Endothelial cell of umbilical vein (primary cell): ENCODE results near the gene ZMYM5. TPM values are rescaled to one million over a fixed set of nuclear protein-coding genes. Genes with fewer than 3 reads are reported as not detected.

Source experiments
- BruUV-seq: library from RNA; stranded (reverse); fragments of 400-500 nt; replicated peaks from 2 replicates; lab custom pipeline; 2021; lab: Mats Ljungman, UMichigan
- CTCF ChIA-PET: fragments of 300-600, 350-600 bp; sonication (Branson Sonifier 250); formaldehyde crosslinking; loops from one replicate; lab custom pipeline; 2021; ENCODE audit warnings: antibody characterized with exemption, inconsistent platforms; lab: Charles Lee
- POLR2A ChIA-PET: fragments of 300-600, 350-600 bp; sonication (Branson Sonifier 250); formaldehyde crosslinking; loops from one replicate; lab custom pipeline; 2021; ENCODE audit warnings: antibody characterized with exemption, inconsistent platforms; lab: Charles Lee
- DNase-seq: peaks from one replicate; pipeline ENCODE4 v3.0.0-alpha.2; 2011; ENCODE audit warnings: low read depth, low spot score
- FAIRE-seq: peaks from 2 replicates; lab custom pipeline; 2011; peaks lifted over from hg19 to GRCh38; lab: Jason Lieb, UNC
- H2AFZ ChIP-seq: 2 replicates; pipeline ENCODE4 v1.6.0; 2012; ENCODE audit warnings: low read depth, low read length, control low read depth, inconsistent platforms
- H3K27ac ChIP-seq: 2 replicates; pipeline ENCODE4 v1.5.1; 2011; ENCODE audit warnings: low read depth, mild to moderate bottlenecking, control low read depth, low read length, moderate library complexity; ENCODE audit not compliant: insufficient read depth
- H3K27me3 ChIP-seq, 2 experiments: 2 replicates each; pipeline versions ENCODE4 v1.6.0 to v1.6.1; 2011; ENCODE audit warnings: low read length in 2 of 2, mixed read lengths in 1 of 2; ENCODE audit not compliant: control insufficient read depth in 2 of 2, insufficient read depth in 2 of 2
- H3K36me3 ChIP-seq, 2 experiments: 2 replicates in 1 of 2; 3 replicates in 1 of 2; pipeline ENCODE4 v1.5.1; 2011; ENCODE audit warnings: low read length in 2 of 2, mild to moderate bottlenecking in 1 of 2, moderate library complexity in 1 of 2; ENCODE audit not compliant: control insufficient read depth in 2 of 2, insufficient read depth in 2 of 2; ENCODE audit errors: extremely low read depth in 1 of 2
- H3K4me1 ChIP-seq: 3 replicates; pipeline ENCODE4 v1.5.1; 2011; ENCODE audit warnings: mild to moderate bottlenecking, low read length; ENCODE audit not compliant: control insufficient read depth, insufficient read depth; ENCODE audit errors: extremely low read depth
- H3K4me2 ChIP-seq: 2 replicates; pipeline ENCODE4 v1.6.1; 2011; ENCODE audit warnings: low read length, control low read depth, mixed read lengths; ENCODE audit not compliant: insufficient read depth
- H3K4me3 ChIP-seq, 3 experiments: fragments of 200-600 bp in 1 of 3; sonication (generic), shearing (Covaris generic) in 1 of 3; replicated peaks in 1 of 3; 2 replicates each; pipeline ENCODE4 v1.5.1; 2011 to 2016; ENCODE audit warnings: control low read depth in 3 of 3, low read length in 3 of 3, mild to moderate bottlenecking in 2 of 3, inconsistent platforms in 1 of 3, low read depth in 1 of 3, moderate library complexity in 1 of 3; ENCODE audit not compliant: insufficient read depth in 1 of 3
- H3K79me2 ChIP-seq: 2 replicates; pipeline ENCODE4 v1.6.0; 2012; ENCODE audit warnings: low read length, inconsistent platforms; ENCODE audit not compliant: control insufficient read depth, insufficient read depth
- H3K9ac ChIP-seq: replicated peaks from 2 replicates; pipeline ENCODE3; 2011; ENCODE audit warnings: low read length, control low read depth; ENCODE audit not compliant: insufficient read depth; ENCODE audit errors: extremely low read depth
- H3K9me1 ChIP-seq: replicated peaks from 3 replicates; pipeline ENCODE4 v1.6.0; 2011; ENCODE audit warnings: mild to moderate bottlenecking, low read length; ENCODE audit not compliant: control insufficient read depth, insufficient read depth; ENCODE audit errors: extremely low read depth
- H3K9me3 ChIP-seq: replicated peaks from 2 replicates; pipeline ENCODE4 v1.5.1; 2012; ENCODE audit warnings: low read length, inconsistent platforms; ENCODE audit not compliant: control insufficient read depth, insufficient read depth
- H4K20me1 ChIP-seq: replicated peaks from 2 replicates; pipeline ENCODE3; 2011; ENCODE audit warnings: mild to moderate bottlenecking, low read length; ENCODE audit not compliant: control insufficient read depth, insufficient read depth; ENCODE audit errors: extremely low read depth
- EZH2 ChIP-seq: IDR thresholded peaks from 2 replicates; pipeline ENCODE4 v1.6.1; 2012; ENCODE audit warnings: borderline replicate concordance, low read depth, mild to moderate bottlenecking, moderate library complexity, low read length, inconsistent platforms; ENCODE audit not compliant: severe bottlenecking
- FOS ChIP-seq: IDR thresholded peaks from 2 replicates; pipeline ENCODE4 v1.6.1; 2011; ENCODE audit warnings: mild to moderate bottlenecking, low read length, moderate library complexity, borderline replicate concordance; ENCODE audit not compliant: insufficient read depth
- GATA2 ChIP-seq: IDR thresholded peaks from 2 replicates; pipeline ENCODE4 v1.7.0; 2011; ENCODE audit warnings: low read depth, mild to moderate bottlenecking, moderate library complexity, mixed read lengths, low read length; ENCODE audit not compliant: insufficient read length, insufficient read depth
- JUN ChIP-seq: IDR thresholded peaks from 2 replicates; pipeline ENCODE4 v1.6.1; 2011; ENCODE audit warnings: borderline replicate concordance, low read depth; ENCODE audit not compliant: insufficient read length, insufficient read depth
- MYC ChIP-seq: IDR thresholded peaks from one replicate; pipeline ENCODE4 v1.6.1; 2011; ENCODE audit warnings: mild to moderate bottlenecking, low read depth, low read length
- POLR2A ChIP-seq: IDR thresholded peaks from 2 replicates; pipeline ENCODE4 v1.6.1; 2012; ENCODE audit warnings: low read depth, mild to moderate bottlenecking, control low read depth, low read length
- POLR2AphosphoS5 ChIP-seq: IDR thresholded peaks from 2 replicates; pipeline ENCODE4 v1.6.1; 2012; ENCODE audit warnings: low read depth, mild to moderate bottlenecking, control low read depth, low read length, moderate library complexity; ENCODE audit not compliant: insufficient read depth
- dilution Hi-C: fragments of 300-500 bp; cut with MboI; formaldehyde crosslinking; loops from one replicate; pipeline ENCODE4 v1.15.0; 2019; ENCODE audit warnings: low sequenced_read_pairs; ENCODE audit not compliant: extremely low pct_ligation_motif_present
- intact Hi-C: fragments of 100-400 bp; cut with micrococcal nuclease; formaldehyde crosslinking; loops from one replicate; pipeline ENCODE4 v1.10.0; 2022
- polyA plus RNA-seq, 4 experiments: library from polyadenylated mRNA; depleted of rRNA in 3 of 4; stranded (reverse) in 3 of 4; unstranded in 1 of 4; fragments of >200 nt; gene quantifications; 2 replicates each; pipeline versions ENCODE4 v1.2.1 to v1.2.3, GENCODE V29; 2011 to 2012; ENCODE audit warnings: missing spikeins in 1 of 4
- total RNA-seq: library from RNA; stranded (reverse); gene quantifications from 2 replicates; pipeline ENCODE4 v1.2.3, GENCODE V29; 2021
- TF ChIP-seq, protein P1 (sequence below): IDR thresholded peaks from 2 replicates; pipeline ENCODE4 v1.6.1; 2011; ENCODE audit not compliant: insufficient read depth, insufficient read length
- TF ChIP-seq, protein P2 (sequence below), 2 donors: IDR thresholded peaks; 1 replicate in 1 of 2; 2 replicates in 1 of 2; pipeline ENCODE4 v1.5.1; 2011; ENCODE audit warnings: low read length in 2 of 2, mild to moderate bottlenecking in 2 of 2, moderate library complexity in 2 of 2, control low read depth in 1 of 2, inconsistent platforms in 1 of 2, low read depth in 1 of 2; ENCODE audit not compliant: insufficient read depth in 1 of 2; ENCODE audit errors: extremely low read depth in 1 of 2

Gene ZMYM5
- total and polyA plus RNA-seq, 2 donors (not counting 3 experiments of a cell fraction or from before 2014, with no cell fraction given), result 4.9 to 10.1 TPM

DNA sequence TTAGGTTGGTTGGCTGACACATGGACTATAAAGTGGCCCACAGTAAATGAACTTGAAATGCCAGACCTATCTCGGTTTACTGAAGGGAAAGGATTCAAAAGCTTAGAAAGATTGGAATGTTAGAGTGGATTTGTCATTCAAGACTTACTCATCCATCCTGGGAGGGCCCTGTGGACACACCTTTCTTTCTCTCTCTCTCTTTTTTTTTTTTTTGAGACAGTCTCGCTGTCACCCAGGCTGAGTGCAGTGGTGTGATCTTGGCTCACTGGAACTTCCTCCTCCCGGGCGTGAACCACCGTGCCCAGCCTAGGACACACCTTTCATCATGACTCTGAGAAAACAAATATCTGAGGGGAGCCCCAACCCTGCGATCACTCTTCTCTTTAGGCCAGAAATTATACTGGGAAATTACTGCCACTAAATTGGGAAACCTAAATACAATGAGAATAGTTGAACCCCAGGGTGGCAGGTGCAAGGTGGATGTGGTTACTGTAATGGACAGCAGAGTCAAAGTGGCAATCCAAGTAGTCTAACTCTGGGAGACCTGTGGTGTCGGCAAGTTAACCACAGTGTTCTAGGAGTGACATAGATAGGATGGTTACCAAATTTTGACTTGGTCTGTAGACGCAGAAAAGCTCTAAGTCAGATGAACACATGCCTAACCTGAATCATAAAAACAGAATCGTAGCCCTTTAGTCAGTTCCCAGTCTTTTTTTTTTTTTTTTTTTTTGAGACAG, 47.1 kb upstream of the ZMYM5 start:
- FAIRE-seq (no peak), DNase-seq (no peak)
- Histone ChIP-seq H3K9ac (no peak overlapping the region), H3K4me2 (no peak overlapping the region), H3K79me2 (no peaks in the 10 kb centered on the region), H3K9me1 (no peaks in the 10 kb centered on the region), H3K4me3 (no peak overlapping the region), H3K4me1 (no peaks in the 10 kb centered on the region), H3K36me3 (no peaks in the 10 kb centered on the region), H3K9me3 (no peaks in the 10 kb centered on the region), H3K27me3 (peaks cover 0 to 5% of the 10 kb centered on the region in 2 experiments), H3K27ac (no peak overlapping the region), H2AFZ (no peak overlapping the region), H4K20me1 (no peaks in the 10 kb centered on the region)
- TF ChIP-seq GATA2, result no peak
- TF ChIP-seq, protein P1, sequence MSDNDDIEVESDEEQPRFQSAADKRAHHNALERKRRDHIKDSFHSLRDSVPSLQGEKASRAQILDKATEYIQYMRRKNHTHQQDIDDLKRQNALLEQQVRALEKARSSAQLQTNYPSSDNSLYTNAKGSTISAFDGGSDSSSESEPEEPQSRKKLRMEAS, result no peak
- no peak for TF ChIP-seq JUN
- no peak for TF ChIP-seq POLR2A
- intact Hi-C loops (no loop called here), dilution Hi-C loops (no loop called here)
- ChIA-PET CTCF (interaction anchor here (0.6 kb wide), 1 partner anchor 355 kb away, joined by 3 read pairs; no protein-coding TSS in a partner anchor), POLR2A (no interaction called here)
- no TSS peak for BruUV-seq

DNA sequence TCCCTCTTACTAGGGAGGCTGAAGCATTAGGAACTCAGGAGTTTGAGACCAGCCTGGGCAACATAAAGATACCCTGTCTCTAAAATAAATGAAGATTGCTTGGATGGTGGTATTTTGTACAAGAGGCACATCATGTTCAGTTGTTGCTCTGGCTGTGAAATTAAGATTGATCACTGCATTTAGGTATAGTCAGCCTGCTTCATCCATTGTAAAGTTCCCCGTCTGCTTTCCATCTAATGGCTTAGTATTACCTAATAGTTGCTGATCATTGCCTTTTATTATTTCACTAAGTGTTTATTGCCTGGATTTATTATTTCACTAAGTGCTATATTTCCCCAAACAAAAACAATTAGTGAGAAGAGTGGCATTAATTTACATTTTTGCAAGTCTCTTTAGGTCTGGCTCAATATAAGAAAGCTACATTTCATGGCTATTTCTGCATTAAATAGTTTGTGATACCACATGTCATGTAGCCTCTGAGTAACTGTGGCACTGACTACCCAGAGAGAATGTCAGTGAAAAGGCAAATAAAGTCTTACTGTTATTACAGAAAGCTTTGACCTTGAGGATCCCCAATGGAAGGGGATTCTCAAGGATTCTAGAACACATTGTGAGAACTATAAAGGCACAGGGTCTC, 45.0 kb upstream of the ZMYM5 start:
- no peaks in the 10 kb centered on the region for H3K36me3 ChIP-seq
- no peaks in the 10 kb centered on the region for H3K79me2 ChIP-seq
- no peak overlapping the region for H3K9ac ChIP-seq
- H3K27ac ChIP-seq, result no peak overlapping the region
- dilution Hi-C loops (no loop called here), intact Hi-C loops (no loop called here)
- no peak for DNase-seq
- H3K9me3 ChIP-seq, result no peaks in the 10 kb centered on the region
- CTCF ChIA-PET, result no interaction called here
- no peak for FAIRE-seq
- H3K9me1 ChIP-seq, result no peaks in the 10 kb centered on the region
- no peak overlapping the region for H3K4me3 ChIP-seq
- no peaks in the 10 kb centered on the region for H3K4me1 ChIP-seq
- no peak overlapping the region for H2AFZ ChIP-seq
- no TSS peak for BruUV-seq
- no peaks in the 10 kb centered on the region for H4K20me1 ChIP-seq
- POLR2A ChIA-PET, result no interaction called here
- TF ChIP-seq, protein P2, sequence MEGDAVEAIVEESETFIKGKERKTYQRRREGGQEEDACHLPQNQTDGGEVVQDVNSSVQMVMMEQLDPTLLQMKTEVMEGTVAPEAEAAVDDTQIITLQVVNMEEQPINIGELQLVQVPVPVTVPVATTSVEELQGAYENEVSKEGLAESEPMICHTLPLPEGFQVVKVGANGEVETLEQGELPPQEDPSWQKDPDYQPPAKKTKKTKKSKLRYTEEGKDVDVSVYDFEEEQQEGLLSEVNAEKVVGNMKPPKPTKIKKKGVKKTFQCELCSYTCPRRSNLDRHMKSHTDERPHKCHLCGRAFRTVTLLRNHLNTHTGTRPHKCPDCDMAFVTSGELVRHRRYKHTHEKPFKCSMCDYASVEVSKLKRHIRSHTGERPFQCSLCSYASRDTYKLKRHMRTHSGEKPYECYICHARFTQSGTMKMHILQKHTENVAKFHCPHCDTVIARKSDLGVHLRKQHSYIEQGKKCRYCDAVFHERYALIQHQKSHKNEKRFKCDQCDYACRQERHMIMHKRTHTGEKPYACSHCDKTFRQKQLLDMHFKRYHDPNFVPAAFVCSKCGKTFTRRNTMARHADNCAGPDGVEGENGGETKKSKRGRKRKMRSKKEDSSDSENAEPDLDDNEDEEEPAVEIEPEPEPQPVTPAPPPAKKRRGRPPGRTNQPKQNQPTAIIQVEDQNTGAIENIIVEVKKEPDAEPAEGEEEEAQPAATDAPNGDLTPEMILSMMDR (IDR thresholded peaks at IDR 0.05; ENCODE audit: extremely low read depth in 1 of 2, insufficient read depth in 1 of 2, low read depth in 1 of 2, low read length in 2 of 2), result no peak
- no peak for TF ChIP-seq FOS
- TF ChIP-seq GATA2, result no peak
- no peak for TF ChIP-seq EZH2
- TF ChIP-seq MYC, result no peak
- no peak for TF ChIP-seq POLR2A
- TF ChIP-seq JUN, result no peak
- TF ChIP-seq POLR2AphosphoS5, result no peak
- TF ChIP-seq, protein P1, result no peak
- peaks cover 0 to 5% of the 10 kb centered on the region in 2 experiments for H3K27me3 ChIP-seq
- no peak overlapping the region for H3K4me2 ChIP-seq
